ENCODE data around the gene CFAP97D2.
"Not testable (repeated sequence)": the region's sequence is repeated elsewhere in the genome, so short reads cannot be mapped to it uniquely, and the experiment has no call there.

The CFAP97D2 gene

GRCh38 chr13:114237415-114238112, 58.5 kb downstream of the CFAP97D2 start:
- no peak for DNase-seq

GRCh38 chr13:114241918-114242317, 62.9 kb downstream of the CFAP97D2 start:
- DNase-seq, result no peak

DNA sequence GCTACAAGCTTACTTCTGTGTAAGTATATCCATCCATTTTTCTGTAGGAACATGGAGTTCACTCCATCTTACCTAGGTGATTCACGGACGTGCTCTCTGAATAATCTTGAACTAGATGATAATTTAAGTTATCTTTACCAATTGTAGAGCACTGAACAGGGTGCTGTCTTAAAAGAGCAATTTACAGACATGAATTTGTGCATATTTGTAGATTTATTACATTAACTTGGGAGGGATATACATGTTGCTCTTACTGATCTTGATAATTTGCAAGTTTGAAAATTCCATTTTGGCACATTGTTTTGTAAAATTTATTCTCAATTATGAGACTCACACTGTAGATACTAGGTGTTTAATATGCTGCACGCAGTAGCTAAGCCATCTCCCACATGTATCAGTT, 64.9 kb downstream of the CFAP97D2 start:
- DNase-seq, result no peak

- DNase-seq, result no peak
Measured at GRCh38 chr13:114244637-114245036, 65.6 kb downstream of the CFAP97D2 start.

DNA sequence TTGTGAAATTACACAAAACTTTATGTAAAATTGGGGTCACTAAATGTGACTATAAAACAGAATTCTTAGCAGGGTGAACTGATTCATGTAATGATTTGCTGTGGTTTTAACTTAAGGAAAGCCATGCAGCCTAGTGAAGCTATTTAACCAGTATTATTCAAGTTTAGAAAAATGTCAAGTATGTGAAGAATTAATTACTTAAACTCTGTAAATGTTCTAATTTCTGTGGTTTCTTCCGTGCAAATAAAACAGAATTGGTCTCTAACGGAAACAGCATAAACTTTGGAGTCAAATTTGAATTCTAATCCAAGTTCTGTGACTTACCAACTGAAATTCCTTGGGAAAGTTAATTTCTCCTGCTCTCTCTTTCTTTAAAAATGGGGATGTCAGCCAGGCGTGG, 69.0 kb downstream of the CFAP97D2 start:
- DNase-seq, result no peak

DNA sequence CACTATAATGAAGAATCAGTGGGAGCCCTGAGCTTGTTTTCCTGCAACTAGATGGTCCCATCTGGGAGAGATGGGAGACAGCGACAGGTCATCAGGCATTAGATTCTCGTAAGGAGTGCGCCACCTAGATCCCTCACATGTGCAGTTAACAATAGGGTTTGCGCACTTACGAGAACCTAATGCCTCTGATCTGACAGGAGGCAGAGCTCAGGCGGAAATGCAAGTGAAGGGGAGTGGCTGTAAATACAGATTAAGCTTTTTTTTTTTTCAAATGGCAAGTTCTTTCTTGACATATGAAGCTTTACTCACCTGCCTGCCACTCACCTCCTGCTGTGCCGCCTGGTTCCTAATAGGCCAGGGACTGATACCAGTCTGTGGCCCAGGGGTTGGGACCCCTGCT, 70.0 kb downstream of the CFAP97D2 start:
- DNase-seq, result no peak

- DNase-seq, result not testable (repeated sequence)
Measured at GRCh38 chr13:114251639-114252440, 72.8 kb downstream of the CFAP97D2 start.

GRCh38 chr13:114256547-114256946, 77.5 kb downstream of the CFAP97D2 start:
- DNase-seq, result no peak

DNA sequence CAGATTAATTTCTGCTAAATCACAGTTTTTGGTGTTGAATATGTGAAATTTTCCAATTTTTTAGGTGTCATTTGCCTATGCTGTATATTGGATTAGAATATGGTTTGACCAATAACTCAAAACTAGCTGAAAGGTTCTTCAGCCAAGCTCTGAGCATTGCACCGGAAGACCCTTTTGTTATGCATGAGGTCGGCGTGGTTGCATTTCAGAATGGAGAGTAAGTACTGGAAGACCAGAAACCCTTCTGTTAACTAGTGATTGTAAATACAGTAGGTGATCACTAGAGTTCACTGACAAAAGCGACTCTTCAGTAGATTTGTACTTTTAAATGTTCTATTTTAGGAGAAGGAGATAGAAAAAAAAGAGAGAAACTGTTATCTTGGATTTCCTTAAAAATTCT, 78.0 kb downstream of the CFAP97D2 start:
- no peak for DNase-seq

GRCh38 chr13:114258589-114258988, 79.5 kb downstream of the CFAP97D2 start:
- DNase-seq, result no peak

- DNase-seq, result no peak
Measured at GRCh38 chr13:114259374-114259773, 80.3 kb downstream of the CFAP97D2 start.

DNA sequence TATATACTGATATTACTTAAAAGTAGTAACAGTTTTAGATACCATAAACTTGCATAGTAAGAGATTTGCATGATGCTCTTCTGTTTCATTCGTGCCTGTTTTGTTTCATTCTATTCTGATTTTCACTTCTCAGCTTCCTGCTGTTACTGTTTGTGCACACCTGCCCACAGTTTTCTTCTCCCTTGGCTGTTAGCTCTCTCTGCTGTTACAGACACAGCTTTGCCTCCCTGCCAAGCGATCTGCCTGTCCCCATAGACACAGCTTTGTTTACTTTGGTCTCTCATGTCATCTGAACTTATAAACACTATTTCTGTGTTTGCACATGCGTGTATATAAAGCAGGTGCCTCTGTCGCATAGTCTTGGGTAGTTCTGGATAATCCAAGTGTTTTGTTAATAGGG, 80.9 kb downstream of the CFAP97D2 start:
- no peak for DNase-seq

- no peak for DNase-seq
Measured at GRCh38 chr13:114260814-114261213, 81.8 kb downstream of the CFAP97D2 start.

GRCh38 chr13:114261328-114261965, 82.4 kb downstream of the CFAP97D2 start:
- no peak for DNase-seq

DNA sequence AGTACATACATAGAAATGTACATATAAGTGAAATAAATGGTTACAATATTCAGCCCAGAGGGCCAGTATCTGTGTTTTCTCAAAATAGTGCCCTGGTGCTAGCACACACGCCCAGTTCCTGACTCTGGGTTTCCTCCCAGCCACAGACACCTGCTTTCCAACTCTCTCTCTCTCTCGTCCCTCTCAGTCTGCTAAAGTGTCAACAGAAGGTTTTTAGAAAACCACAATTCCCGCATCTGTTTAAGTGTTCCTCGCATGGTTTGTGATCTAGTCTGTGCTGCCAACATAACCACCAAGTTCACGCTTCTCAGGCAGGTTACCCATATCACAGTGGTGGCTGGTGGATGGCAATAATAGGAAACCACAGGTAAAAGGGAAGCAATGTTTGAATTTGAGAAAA, 84.5 kb downstream of the CFAP97D2 start:
- DNase-seq, result peak; percentile 24

- not testable (repeated sequence) for DNase-seq
Measured at GRCh38 chr13:114264313-114264712, 85.3 kb downstream of the CFAP97D2 start.

DNA sequence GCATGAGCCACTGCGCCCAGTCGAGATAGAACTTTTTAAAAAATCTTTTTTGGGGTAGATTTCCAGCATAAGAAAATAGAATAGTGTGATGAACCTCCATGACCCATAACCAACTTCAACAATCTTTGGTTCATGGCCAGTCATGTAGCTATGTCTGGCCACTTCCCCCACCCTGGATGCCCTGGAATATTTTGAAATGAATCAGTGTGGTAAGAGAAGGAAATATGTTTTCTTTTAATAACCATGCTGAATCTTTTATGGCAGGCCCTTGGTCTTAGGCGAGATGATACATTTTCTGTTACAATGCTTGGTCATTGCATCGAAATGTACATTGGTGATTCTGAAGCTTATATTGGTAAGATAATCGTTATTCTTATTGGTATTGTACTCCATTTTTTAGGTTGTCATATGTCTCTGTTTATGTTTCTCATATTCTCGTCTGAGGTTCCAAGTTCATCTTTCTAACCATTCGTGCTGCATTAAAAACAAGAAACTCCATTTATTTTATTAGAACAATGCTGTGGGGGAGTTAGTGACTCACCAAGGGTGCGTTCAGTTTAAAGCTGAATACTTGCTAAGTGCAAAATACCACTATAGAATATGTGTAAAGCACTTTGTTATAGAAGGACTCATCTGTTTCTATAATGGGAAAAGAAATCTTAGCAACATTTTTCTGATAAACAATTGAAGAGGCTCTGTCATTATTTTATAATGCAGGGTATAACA, 86.0 kb downstream of the CFAP97D2 start:
- no peak for DNase-seq

- no peak for DNase-seq
Measured at GRCh38 chr13:114266241-114266640, 87.2 kb downstream of the CFAP97D2 start.

DNA sequence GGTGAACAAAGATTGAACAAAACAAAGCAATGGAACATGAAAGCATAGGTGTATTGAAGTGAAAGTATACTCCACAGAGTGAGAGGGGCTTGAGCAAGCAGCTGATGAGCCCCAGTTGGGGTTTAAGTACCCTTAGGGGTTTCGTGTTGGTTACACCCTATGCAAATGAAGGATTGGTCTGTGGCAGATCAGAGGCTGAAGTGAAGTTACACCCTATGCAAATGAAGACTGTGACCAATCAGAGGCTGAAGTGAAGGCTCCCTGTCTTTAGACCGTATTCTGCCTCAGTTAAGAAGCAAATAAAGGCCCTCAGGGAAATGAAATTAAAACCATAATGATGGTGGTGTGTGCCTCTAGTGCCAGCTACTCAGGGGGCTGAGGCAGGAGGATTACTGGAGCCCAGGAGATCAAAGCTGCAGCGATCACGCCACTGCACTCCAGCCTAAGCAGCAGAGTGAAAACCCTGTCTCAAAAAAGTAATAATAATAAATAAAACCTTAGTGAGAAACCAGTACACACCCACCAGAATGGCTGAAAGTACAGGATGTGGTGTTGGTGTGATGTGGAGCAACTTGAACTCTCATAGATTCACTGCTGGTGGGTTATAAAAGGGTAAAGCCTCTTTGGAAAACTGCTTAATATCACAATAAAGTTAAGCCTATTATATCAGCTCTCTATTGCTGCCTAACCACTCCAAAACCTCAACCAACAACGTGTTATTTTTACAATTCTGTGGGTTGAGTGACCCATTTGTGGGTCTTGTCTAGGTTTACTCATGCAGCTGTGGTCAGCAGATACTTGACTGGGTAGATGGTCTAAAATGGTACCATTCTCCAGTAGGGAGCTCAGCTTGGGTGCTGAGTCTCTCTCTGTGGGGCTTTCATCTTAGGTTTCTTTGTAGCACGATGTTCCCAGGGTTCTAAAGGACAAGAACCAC, 89.6 kb downstream of the CFAP97D2 start:
- no peak for DNase-seq

DNA sequence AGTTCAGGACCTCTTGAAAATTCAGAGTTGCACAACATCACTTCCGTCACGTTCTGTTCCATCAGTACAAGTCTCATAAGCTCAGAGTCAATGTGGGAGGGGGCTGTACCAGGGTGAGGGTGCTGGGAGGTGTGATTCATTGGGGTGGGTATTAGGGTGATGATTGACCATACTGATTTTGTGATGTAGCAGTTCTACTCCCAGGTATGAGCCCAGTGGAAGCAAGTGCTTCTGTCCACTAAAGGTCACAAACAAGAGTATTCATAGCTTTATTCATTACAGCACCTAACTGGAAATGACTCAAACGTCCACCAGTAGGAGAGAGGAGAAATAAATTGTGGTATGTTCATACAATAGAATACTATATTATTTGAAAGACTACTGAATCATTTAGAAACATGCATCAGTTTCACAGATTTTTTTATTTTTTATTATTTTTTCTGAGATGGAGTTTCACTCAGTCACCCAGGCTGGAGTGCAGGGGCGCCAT, 90.3 kb downstream of the CFAP97D2 start:
- DNase-seq, result no peak

Measured in CD4-positive, alpha-beta T cell treated with Interleukin-6 for 4 hours (primary cell).